GM23338 (cell line): Measurements from ENCODE around the gene GPR61. TPM values are rescaled to one million over a fixed set of nuclear protein-coding genes. Genes with fewer than 3 reads are reported as not detected.

Source experiments
- CREB1 ChIP-seq: fragments of 250-450 bp; sonication (Bioruptor Pico); IDR thresholded peaks from 2 replicates; pipeline ENCODE4 v1.5.0; 2020; ENCODE audit warnings: low read depth, mild to moderate bottlenecking, moderate library complexity
- EZH2phosphoT487 ChIP-seq: fragments of 200-600 bp; sonication (generic); IDR thresholded peaks from one replicate; pipeline ENCODE4 v1.8.1; 2018; ENCODE audit warnings: antibody characterized with exemption; ENCODE audit not compliant: unreplicated experiment
- JUNB ChIP-seq: IDR thresholded peaks from one replicate; pipeline ENCODE4 v1.6.1; 2016; ENCODE audit warnings: antibody characterized with exemption; ENCODE audit not compliant: unreplicated experiment
- POLR2AphosphoS5 ChIP-seq: IDR thresholded peaks from 2 replicates; pipeline ENCODE4 v1.6.1; 2016; ENCODE audit warnings: antibody characterized with exemption, low read depth
- STAT1 ChIP-seq: IDR thresholded peaks from one replicate; pipeline ENCODE4 v1.6.1; 2016; ENCODE audit warnings: antibody characterized with exemption; ENCODE audit not compliant: unreplicated experiment
- ZNF331 ChIP-seq: fragments of 250-450 bp; sonication (Bioruptor Pico); IDR thresholded peaks from 2 replicates; pipeline ENCODE4 v1.5.0; 2020; ENCODE audit warnings: low read depth, mild to moderate bottlenecking, moderate library complexity
- polyA plus RNA-seq: library from polyadenylated mRNA; unstranded; fragments of >200 nt; fragmentation: Nextera tagmentation; extraction: Ambion mirVana; gene quantifications from 2 replicates; pipeline ENCODE4 v1.2.1, GENCODE V29; 2016
- total RNA-seq: library from RNA; depleted of rRNA; stranded (reverse); fragments of >200 nt; shearing (Covaris generic); gene quantifications from 2 replicates; pipeline ENCODE4 v1.2.3, GENCODE V29; 2014
- TF ChIP-seq, protein P1 (sequence below): fragments of 250-450 bp; sonication (Bioruptor Pico); IDR thresholded peaks from 2 replicates; pipeline ENCODE4 v1.5.0; 2020; ENCODE audit warnings: mild to moderate bottlenecking, moderate library complexity
- TF ChIP-seq, protein P2 (sequence below), 2 experiments: fragments of 200-600 bp in 1 of 2; sonication (generic) in 1 of 2; conservative IDR thresholded peaks; 2 replicates each; pipeline versions ENCODE4 v1.5.1 to v1.6.1; 2016 to 2017; ENCODE audit warnings: antibody characterized with exemption in 2 of 2, low read depth in 2 of 2, mild to moderate bottlenecking in 2 of 2, moderate library complexity in 1 of 2
- TF ChIP-seq, protein P3 (sequence below): IDR thresholded peaks from 2 replicates; pipeline ENCODE4 v1.6.1; 2016; ENCODE audit warnings: antibody characterized with exemption

GPR61 gene
- total and polyA plus RNA-seq, 2 experiments from 2014 or later, result 0.13 TPM; not detected in 1

DNA sequence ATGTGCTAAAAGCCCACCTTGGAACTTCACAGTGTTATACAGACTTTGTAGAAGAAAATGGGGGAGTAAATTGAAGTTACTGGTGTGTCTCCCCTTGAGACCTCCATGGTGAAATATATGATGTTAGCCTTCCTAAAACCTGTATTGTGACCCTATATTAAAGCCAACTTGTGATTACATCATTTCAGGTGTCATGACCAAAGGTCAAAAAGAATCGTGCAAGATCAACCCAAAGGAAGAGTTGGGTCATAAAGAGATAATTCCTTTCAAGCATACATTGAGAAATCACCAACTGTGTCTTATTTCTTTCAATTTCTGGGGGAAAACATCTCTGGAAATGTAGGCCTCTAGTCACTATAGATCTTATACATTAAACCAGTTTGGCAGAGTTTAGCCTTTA lies 45.1 kb downstream of the GPR61 start (continued):
- TF ChIP-seq, protein P1, sequence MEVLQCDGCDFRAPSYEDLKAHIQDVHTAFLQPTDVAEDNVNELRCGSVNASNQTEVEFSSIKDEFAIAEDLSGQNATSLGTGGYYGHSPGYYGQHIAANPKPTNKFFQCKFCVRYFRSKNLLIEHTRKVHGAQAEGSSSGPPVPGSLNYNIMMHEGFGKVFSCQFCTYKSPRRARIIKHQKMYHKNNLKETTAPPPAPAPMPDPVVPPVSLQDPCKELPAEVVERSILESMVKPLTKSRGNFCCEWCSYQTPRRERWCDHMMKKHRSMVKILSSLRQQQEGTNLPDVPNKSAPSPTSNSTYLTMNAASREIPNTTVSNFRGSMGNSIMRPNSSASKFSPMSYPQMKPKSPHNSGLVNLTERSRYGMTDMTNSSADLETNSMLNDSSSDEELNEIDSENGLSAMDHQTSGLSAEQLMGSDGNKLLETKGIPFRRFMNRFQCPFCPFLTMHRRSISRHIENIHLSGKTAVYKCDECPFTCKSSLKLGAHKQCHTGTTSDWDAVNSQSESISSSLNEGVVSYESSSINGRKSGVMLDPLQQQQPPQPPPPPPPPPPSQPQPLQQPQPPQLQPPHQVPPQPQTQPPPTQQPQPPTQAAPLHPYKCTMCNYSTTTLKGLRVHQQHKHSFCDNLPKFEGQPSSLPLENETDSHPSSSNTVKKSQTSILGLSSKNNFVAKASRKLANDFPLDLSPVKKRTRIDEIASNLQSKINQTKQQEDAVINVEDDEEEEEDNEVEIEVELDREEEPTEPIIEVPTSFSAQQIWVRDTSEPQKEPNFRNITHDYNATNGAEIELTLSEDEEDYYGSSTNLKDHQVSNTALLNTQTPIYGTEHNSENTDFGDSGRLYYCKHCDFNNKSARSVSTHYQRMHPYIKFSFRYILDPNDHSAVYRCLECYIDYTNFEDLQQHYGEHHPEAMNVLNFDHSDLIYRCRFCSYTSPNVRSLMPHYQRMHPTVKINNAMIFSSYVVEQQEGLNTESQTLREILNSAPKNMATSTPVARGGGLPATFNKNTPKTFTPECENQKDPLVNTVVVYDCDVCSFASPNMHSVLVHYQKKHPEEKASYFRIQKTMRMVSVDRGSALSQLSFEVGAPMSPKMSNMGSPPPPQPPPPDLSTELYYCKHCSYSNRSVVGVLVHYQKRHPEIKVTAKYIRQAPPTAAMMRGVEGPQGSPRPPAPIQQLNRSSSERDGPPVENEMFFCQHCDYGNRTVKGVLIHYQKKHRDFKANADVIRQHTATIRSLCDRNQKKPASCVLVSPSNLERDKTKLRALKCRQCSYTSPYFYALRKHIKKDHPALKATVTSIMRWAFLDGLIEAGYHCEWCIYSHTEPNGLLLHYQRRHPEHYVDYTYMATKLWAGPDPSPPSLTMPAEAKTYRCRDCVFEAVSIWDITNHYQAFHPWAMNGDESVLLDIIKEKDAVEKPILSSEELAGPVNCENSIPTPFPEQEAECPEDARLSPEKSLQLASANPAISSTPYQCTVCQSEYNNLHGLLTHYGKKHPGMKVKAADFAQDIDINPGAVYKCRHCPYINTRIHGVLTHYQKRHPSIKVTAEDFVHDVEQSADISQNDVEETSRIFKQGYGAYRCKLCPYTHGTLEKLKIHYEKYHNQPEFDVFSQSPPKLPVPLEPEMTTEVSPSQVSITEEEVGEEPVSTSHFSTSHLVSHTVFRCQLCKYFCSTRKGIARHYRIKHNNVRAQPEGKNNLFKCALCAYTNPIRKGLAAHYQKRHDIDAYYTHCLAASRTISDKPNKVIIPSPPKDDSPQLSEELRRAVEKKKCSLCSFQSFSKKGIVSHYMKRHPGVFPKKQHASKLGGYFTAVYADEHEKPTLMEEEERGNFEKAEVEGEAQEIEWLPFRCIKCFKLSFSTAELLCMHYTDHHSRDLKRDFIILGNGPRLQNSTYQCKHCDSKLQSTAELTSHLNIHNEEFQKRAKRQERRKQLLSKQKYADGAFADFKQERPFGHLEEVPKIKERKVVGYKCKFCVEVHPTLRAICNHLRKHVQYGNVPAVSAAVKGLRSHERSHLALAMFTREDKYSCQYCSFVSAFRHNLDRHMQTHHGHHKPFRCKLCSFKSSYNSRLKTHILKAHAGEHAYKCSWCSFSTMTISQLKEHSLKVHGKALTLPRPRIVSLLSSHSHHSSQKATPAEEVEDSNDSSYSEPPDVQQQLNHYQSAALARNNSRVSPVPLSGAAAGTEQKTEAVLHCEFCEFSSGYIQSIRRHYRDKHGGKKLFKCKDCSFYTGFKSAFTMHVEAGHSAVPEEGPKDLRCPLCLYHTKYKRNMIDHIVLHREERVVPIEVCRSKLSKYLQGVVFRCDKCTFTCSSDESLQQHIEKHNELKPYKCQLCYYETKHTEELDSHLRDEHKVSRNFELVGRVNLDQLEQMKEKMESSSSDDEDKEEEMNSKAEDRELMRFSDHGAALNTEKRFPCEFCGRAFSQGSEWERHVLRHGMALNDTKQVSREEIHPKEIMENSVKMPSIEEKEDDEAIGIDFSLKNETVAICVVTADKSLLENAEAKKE, result no peak
- TF ChIP-seq, protein P2, sequence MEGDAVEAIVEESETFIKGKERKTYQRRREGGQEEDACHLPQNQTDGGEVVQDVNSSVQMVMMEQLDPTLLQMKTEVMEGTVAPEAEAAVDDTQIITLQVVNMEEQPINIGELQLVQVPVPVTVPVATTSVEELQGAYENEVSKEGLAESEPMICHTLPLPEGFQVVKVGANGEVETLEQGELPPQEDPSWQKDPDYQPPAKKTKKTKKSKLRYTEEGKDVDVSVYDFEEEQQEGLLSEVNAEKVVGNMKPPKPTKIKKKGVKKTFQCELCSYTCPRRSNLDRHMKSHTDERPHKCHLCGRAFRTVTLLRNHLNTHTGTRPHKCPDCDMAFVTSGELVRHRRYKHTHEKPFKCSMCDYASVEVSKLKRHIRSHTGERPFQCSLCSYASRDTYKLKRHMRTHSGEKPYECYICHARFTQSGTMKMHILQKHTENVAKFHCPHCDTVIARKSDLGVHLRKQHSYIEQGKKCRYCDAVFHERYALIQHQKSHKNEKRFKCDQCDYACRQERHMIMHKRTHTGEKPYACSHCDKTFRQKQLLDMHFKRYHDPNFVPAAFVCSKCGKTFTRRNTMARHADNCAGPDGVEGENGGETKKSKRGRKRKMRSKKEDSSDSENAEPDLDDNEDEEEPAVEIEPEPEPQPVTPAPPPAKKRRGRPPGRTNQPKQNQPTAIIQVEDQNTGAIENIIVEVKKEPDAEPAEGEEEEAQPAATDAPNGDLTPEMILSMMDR (conservative IDR thresholded peaks at IDR 0.05; ENCODE audit: low read depth in 2 of 2), result no peak
- TF ChIP-seq, protein P3, sequence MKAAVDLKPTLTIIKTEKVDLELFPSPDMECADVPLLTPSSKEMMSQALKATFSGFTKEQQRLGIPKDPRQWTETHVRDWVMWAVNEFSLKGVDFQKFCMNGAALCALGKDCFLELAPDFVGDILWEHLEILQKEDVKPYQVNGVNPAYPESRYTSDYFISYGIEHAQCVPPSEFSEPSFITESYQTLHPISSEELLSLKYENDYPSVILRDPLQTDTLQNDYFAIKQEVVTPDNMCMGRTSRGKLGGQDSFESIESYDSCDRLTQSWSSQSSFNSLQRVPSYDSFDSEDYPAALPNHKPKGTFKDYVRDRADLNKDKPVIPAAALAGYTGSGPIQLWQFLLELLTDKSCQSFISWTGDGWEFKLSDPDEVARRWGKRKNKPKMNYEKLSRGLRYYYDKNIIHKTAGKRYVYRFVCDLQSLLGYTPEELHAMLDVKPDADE, result no peak
- no peak for TF ChIP-seq ZNF331
- no peak for TF ChIP-seq JUNB
- TF ChIP-seq CREB1 (CRISPR knock-in tag), result no peak
- no peak for TF ChIP-seq EZH2phosphoT487
- no peak for TF ChIP-seq STAT1
- TF ChIP-seq POLR2AphosphoS5, result no peak
